Neural cell (in vitro differentiated cells): Measurements from ENCODE around the gene EHBP1. TPM values are rescaled to one million over a fixed set of nuclear protein-coding genes. Genes with fewer than 3 reads are reported as not detected.
"Not testable (repeated sequence)": the region's sequence is repeated elsewhere in the genome, so short reads cannot be mapped to it uniquely, and the experiment has no call there.

Experiments
- H2AFZ ChIP-seq: fragments of 200-600, 300-800 bp; sonication (generic), shearing (Covaris generic); 2 replicates; pipeline ENCODE4 v1.6.0; 2014; ENCODE audit warnings: low read depth, mild to moderate bottlenecking, antibody characterized with exemption, low read length, moderate library complexity
- H3F3A ChIP-seq: fragments of 200-600 bp; shearing (Covaris generic); 2 replicates; pipeline ENCODE4 v1.6.1; 2016; ENCODE audit warnings: mild to moderate bottlenecking, moderate library complexity, mixed read lengths, antibody characterized with exemption, low read length; ENCODE audit not compliant: insufficient read depth, poor library complexity, severe bottlenecking
- H3K27ac ChIP-seq: fragments of 200-600, 300-800 bp; sonication (generic), shearing (Covaris generic); 2 replicates; pipeline ENCODE4 v1.5.1; 2014; ENCODE audit warnings: mild to moderate bottlenecking, low read length, moderate library complexity
- H3K27me3 ChIP-seq: fragments of 300-800, 200-600 bp; sonication (generic), shearing (Covaris generic); 2 replicates; pipeline ENCODE4 v1.6.0; 2014; ENCODE audit warnings: mild to moderate bottlenecking, low read depth, low read length, moderate library complexity; ENCODE audit not compliant: insufficient read depth
- H3K36me3 ChIP-seq: fragments of 300-800, 200-600 bp; sonication (generic), shearing (Covaris generic); 2 replicates; pipeline ENCODE4 v1.5.1; 2014; ENCODE audit warnings: mild to moderate bottlenecking, antibody characterized with exemption, low read length, moderate library complexity; ENCODE audit not compliant: insufficient read depth
- H3K4me2 ChIP-seq: fragments of 300-800, 200-600 bp; sonication (generic), shearing (Covaris generic); 2 replicates; pipeline ENCODE4 v1.6.0; 2014; ENCODE audit warnings: mild to moderate bottlenecking, low read length
- H3K4me3 ChIP-seq: fragments of 300-800, 200-600 bp; sonication (generic), shearing (Covaris generic); 2 replicates; pipeline ENCODE4 v1.5.1; 2014; ENCODE audit warnings: mild to moderate bottlenecking, low read length, moderate library complexity
- H3K79me2 ChIP-seq: fragments of 200-600 bp; shearing (Covaris generic); replicated peaks from 2 replicates; pipeline ENCODE4 v1.6.0; 2014; ENCODE audit warnings: mild to moderate bottlenecking, low read length, moderate library complexity; ENCODE audit not compliant: insufficient read depth
- H3K9ac ChIP-seq: fragments of 300-800, 200-600 bp; sonication (generic), shearing (Covaris generic); 2 replicates; pipeline ENCODE4 v1.6.1; 2016; ENCODE audit warnings: mild to moderate bottlenecking, low read length, mixed read lengths
- H3K9me2 ChIP-seq: fragments of 200-600 bp; shearing (Covaris generic); 2 replicates; pipeline ENCODE4 v1.6.1; 2016; ENCODE audit warnings: mild to moderate bottlenecking, low read length, mixed read lengths; ENCODE audit not compliant: insufficient read depth
- H3K9me3 ChIP-seq: fragments of 200-600, 300-800 bp; sonication (generic), shearing (Covaris generic); 2 replicates; pipeline ENCODE4 v1.6.1; 2016; ENCODE audit warnings: mild to moderate bottlenecking, mixed run types, low read length, moderate library complexity, mixed read lengths
- H4K20me1 ChIP-seq: fragments of 200-600 bp; shearing (Covaris generic); 2 replicates; pipeline ENCODE4 v1.6.1; 2016; ENCODE audit warnings: mild to moderate bottlenecking, mixed run types; ENCODE audit not compliant: insufficient read depth
- CTCF ChIP-seq: fragments of 450-650 bp; IDR thresholded peaks from 2 replicates; pipeline ENCODE4 v1.5.1; 2014; ENCODE audit warnings: antibody characterized with exemption, mild to moderate bottlenecking, moderate library complexity; ENCODE audit not compliant: poor library complexity, severe bottlenecking
- EP300 ChIP-seq: fragments of 450-650 bp; conservative IDR thresholded peaks from 2 replicates; pipeline ENCODE4 v1.6.1; 2014; ENCODE audit warnings: antibody characterized with exemption, mild to moderate bottlenecking, moderate library complexity; ENCODE audit not compliant: poor library complexity, severe bottlenecking
- EZH2 ChIP-seq: fragments of 200-600, 300-800 bp; shearing (Covaris generic), sonication (generic); IDR thresholded peaks from 2 replicates; pipeline ENCODE4 v1.6.1; 2014; ENCODE audit warnings: antibody characterized with exemption, low read length, borderline replicate concordance, mild to moderate bottlenecking; ENCODE audit not compliant: insufficient read depth, poor library complexity, severe bottlenecking
- MXI1 ChIP-seq: fragments of 450-650 bp; conservative IDR thresholded peaks from 2 replicates; pipeline ENCODE4 v1.6.1; 2014; ENCODE audit warnings: antibody characterized with exemption, mild to moderate bottlenecking; ENCODE audit not compliant: poor library complexity, severe bottlenecking
- POLR2AphosphoS5 ChIP-seq: IDR thresholded peaks from 2 replicates; pipeline ENCODE4 v1.6.1; 2012
- RAD21 ChIP-seq: fragments of 450-650 bp; conservative IDR thresholded peaks from 2 replicates; pipeline ENCODE4 v1.6.1; 2014; ENCODE audit warnings: antibody characterized with exemption, mild to moderate bottlenecking, moderate library complexity
- REST ChIP-seq: IDR thresholded peaks from 2 replicates; pipeline ENCODE4 v1.6.1; 2012; ENCODE audit warnings: borderline replicate concordance
- SMC3 ChIP-seq: fragments of 450-650 bp; conservative IDR thresholded peaks from 2 replicates; pipeline ENCODE4 v1.6.1; 2014; ENCODE audit warnings: antibody characterized with exemption, mild to moderate bottlenecking, moderate library complexity; ENCODE audit not compliant: poor library complexity
- TAF1 ChIP-seq: IDR thresholded peaks from 2 replicates; pipeline ENCODE4 v1.6.1; 2012; ENCODE audit warnings: low read depth
- polyA plus RNA-seq: library from polyadenylated mRNA; depleted of rRNA; stranded (reverse); fragments of >200 nt; gene quantifications from 2 replicates; pipeline ENCODE4 v1.2.3, GENCODE V29; 2014

Gene EHBP1
- polyA plus RNA-seq, 1 donor from 2014 or later = 52.6 TPM

- TF ChIP-seq CTCF (no peak), EP300 (no peak)
Measured at GRCh38 chr2:63071664-63072063, 366.2 kb downstream of the EHBP1 start (continued).

- TF ChIP-seq CTCF = no peak
- TF ChIP-seq EP300 = no peak
- TF ChIP-seq RAD21 = no peak
- TF ChIP-seq SMC3 = no peak
- no peak for TF ChIP-seq MXI1
- TF ChIP-seq REST = no peak
- TF ChIP-seq TAF1 = no peak
- no peak for TF ChIP-seq POLR2AphosphoS5
- no peak for TF ChIP-seq EZH2
- H3K9ac ChIP-seq = no peak overlapping the region
- H3K36me3 ChIP-seq = no peaks in the 10 kb centered on the region
- no peaks in the 10 kb centered on the region for H3F3A ChIP-seq
- no peak overlapping the region for H3K27ac ChIP-seq
- no peaks in the 10 kb centered on the region for H3K79me2 ChIP-seq
- H3K27me3 ChIP-seq = no peaks in the 10 kb centered on the region
- no peaks in the 10 kb centered on the region for H4K20me1 ChIP-seq
- H2AFZ ChIP-seq = no peak overlapping the region
- no peak overlapping the region for H3K4me2 ChIP-seq
- H3K9me2 ChIP-seq = no peaks in the 10 kb centered on the region
- no peak overlapping the region for H3K4me3 ChIP-seq
- H3K9me3 ChIP-seq = no peaks in the 10 kb centered on the region
Measured at GRCh38 chr2:63073994-63074393, 368.5 kb downstream of the EHBP1 start.

- H3K79me2 ChIP-seq, H3K9me2 ChIP-seq, H4K20me1 ChIP-seq, H3K4me3 ChIP-seq, H3K36me3 ChIP-seq, H3K27ac ChIP-seq, H3K9me3 ChIP-seq, H3K27me3 ChIP-seq, H3K4me2 ChIP-seq, H3K9ac ChIP-seq, H2AFZ ChIP-seq, H3F3A ChIP-seq: not testable (repeated sequence)
Measured at GRCh38 chr2:63074399-63074798, 368.9 kb downstream of the EHBP1 start.
